Left lung (tissue), 10 donors: ENCODE results near the gene NANOS3. TPM values are rescaled to one million over a fixed set of nuclear protein-coding genes. Genes with fewer than 3 reads are reported as not detected.
A peak's percentile ranks its signal among the peaks of the same experiment; 100 is the strongest.

Experiments used
- ATAC-seq: fragments of 200-7000 bp; cut with Tn5 transposase; one replicate; pipeline ENCODE4 v1.9.1; 2020; ENCODE audit warnings: moderate library complexity
- DNase-seq, 4 donors: peaks; one replicate each; pipeline ENCODE4 v3.0.0-alpha.2; 2013 to 2020
- H3K27ac ChIP-seq, 2 donors: fragments of 200-600 bp; sonication (generic) in 1 of 2; one replicate each; pipeline versions ENCODE4 v1.5.0 to v1.8.0; 2020 to 2021
- H3K27me3 ChIP-seq, 2 donors: fragments of 200-600 bp; sonication (generic) in 1 of 2; one replicate each; pipeline versions ENCODE4 v1.5.0 to v1.8.0; 2020 to 2021
- H3K36me3 ChIP-seq, 2 donors: fragments of 200-600 bp; sonication (generic) in 1 of 2; one replicate each; pipeline versions ENCODE4 v1.5.0 to v1.8.0; 2020 to 2021
- H3K4me1 ChIP-seq, 2 donors: fragments of 200-600 bp; one replicate each; pipeline ENCODE4 v1.8.0; 2021
- H3K4me3 ChIP-seq, 2 donors: fragments of 200-600 bp; sonication (generic) in 1 of 2; one replicate each; pipeline versions ENCODE4 v1.5.0 to v1.8.0; 2020 to 2021; ENCODE audit warnings: mild to moderate bottlenecking in 1 of 2
- H3K9me3 ChIP-seq, 2 donors: fragments of 200-600 bp; sonication (generic) in 1 of 2; one replicate each; pipeline versions ENCODE4 v1.5.0 to v1.8.0; 2020 to 2021
- intact Hi-C, 2 donors: fragments of 100-400 bp; cut with DNase I; formaldehyde crosslinking; loops; one replicate each; pipeline versions ENCODE4 v1.11.2 to v1.14.2; 2022
- polyA plus RNA-seq, 6 donors: library from polyadenylated mRNA; unstranded; fragments of 120-200 nt; gene quantifications; one replicate each; pipeline ENCODE4 v1.2.1, GENCODE V29; 2013; ENCODE audit not compliant: insufficient read length in 6 of 6
- total RNA-seq, 2 donors: library from RNA; stranded (reverse); fragmentation: NEBNext Ultra II Directional; extraction: Animal tissue kit (Norgen Biotek cat#: 25700); gene quantifications; one replicate each; pipeline ENCODE4 v1.2.1, GENCODE V29; 2021
- TF ChIP-seq, protein P1 (sequence below), 2 donors: fragments of 200-600 bp; sonication (generic) in 1 of 2; IDR thresholded peaks; one replicate each; pipeline versions ENCODE4 v1.5.0 to v1.8.0; 2021; ENCODE audit warnings: antibody characterized with exemption in 2 of 2
- donor health status: DM: no; HTN: yes; CAD: no.
- donor health status: DM: no; HTN: no; CAD: no.

The NANOS3 gene
- total and polyA plus RNA-seq, 8 donors, result 0.89 to 3.1 (median 1.8) TPM

DNA sequence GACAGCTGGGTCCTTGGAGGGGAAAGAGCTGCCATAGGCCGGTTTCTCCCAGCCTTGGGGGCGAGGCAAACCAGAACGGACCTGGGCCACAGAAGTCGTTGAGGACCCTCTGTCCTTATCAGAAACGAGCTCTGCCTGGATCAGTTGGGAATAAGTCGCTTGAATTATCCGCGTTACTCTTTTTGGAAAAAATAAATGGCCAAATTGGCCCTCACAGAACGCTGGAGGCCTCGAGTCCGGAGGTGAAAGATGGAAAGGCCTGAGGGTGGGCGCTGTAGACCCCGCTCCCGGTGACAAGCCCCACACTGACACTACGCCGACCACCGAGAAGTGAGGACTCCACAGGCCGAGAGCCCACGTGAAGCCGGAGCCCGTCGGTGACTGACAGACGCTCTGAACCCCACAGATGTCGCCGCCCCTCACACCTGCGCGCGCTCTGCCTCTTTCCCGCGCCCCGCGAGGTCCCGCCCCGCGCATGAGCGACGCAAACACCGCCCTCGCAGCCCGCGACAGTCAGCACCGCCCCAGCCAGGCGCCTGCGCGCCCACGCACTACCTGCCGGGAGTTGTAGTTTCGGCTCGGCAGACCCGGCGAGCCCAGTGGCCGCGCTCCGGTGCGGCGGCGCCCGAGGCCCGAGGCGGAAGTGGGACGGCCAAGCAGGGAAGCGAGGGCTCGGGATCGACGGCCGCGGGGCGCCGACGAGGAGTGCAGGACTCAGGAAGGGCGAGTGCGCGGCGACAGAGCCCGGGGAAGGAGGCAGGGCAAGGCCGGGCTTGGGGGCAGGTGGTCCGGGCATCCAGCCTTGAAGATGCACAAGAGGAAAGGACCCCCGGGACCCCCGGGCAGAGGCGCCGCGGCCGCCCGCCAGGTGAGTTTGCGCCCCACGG, 28.9 kb downstream of the NANOS3 start, which contains the start of the genes BRME1 and CC2D1A:
Gene BRME1 (minus strand): TSS at position 484 of the 887 bp plus-strand sequence. CDS start 1,225 bp downstream, outside the sequence.
Gene CC2D1A (plus strand): TSS at position 568 of the 887 bp plus-strand sequence. CDS start 241 bp downstream, at position 809.
- H3K4me3 ChIP-seq, result peak within 1 kb of the TSS; percentile 81 to 85
- peak within 1 kb of the TSS; percentile 72 to 83 for H3K27ac ChIP-seq
- no peaks in the 10 kb centered on the region for H3K27me3 ChIP-seq
- H3K9me3 ChIP-seq, result no peaks in the 10 kb centered on the region
- ATAC-seq (peak; percentile 100), DNase-seq (peak; percentile 78 to 100 (median 94))
- TF ChIP-seq, protein P1, sequence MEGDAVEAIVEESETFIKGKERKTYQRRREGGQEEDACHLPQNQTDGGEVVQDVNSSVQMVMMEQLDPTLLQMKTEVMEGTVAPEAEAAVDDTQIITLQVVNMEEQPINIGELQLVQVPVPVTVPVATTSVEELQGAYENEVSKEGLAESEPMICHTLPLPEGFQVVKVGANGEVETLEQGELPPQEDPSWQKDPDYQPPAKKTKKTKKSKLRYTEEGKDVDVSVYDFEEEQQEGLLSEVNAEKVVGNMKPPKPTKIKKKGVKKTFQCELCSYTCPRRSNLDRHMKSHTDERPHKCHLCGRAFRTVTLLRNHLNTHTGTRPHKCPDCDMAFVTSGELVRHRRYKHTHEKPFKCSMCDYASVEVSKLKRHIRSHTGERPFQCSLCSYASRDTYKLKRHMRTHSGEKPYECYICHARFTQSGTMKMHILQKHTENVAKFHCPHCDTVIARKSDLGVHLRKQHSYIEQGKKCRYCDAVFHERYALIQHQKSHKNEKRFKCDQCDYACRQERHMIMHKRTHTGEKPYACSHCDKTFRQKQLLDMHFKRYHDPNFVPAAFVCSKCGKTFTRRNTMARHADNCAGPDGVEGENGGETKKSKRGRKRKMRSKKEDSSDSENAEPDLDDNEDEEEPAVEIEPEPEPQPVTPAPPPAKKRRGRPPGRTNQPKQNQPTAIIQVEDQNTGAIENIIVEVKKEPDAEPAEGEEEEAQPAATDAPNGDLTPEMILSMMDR (IDR thresholded peaks at IDR 0.05), result no peak
- peaks cover 0 to 9% of the 10 kb centered on the region in 2 donors for H3K36me3 ChIP-seq
- peaks cover 3 to 26% of the 10 kb centered on the region in 2 donors for H3K4me1 ChIP-seq
- intact Hi-C loops, result no loop called here

DNA sequence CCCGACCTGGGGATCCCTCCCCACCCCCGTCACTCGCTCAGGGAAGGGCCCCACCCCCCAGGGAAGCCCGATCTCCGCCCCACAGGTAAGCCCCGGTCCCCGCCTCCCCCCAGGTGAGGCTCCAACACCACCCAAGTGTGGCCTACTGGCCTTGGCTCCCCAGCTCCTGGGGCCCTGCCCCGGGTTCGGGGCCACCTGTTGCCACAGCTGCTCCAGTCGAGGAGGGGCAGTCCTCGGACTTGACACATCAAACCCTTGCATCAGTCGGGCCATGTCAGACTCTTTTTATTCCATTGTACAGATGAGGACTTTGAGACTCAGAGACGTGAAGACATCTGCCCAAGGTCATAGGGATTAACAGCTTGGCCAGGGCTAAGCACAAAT, 29.6 kb downstream of the NANOS3 start:
- peaks cover 0 to 15% of the 10 kb centered on the region in 2 donors for H3K36me3 ChIP-seq
- H3K4me1 ChIP-seq, result peaks cover 3 to 26% of the 10 kb centered on the region in 2 donors
- intact Hi-C loops, result no loop called here
- H3K9me3 ChIP-seq, result no peaks in the 10 kb centered on the region
- peak; percentile 86 for ATAC-seq
- peak in 3 of 4 donors; percentile 16 to 84 (median 52) for DNase-seq
- no peaks in the 10 kb centered on the region for H3K27me3 ChIP-seq
- peak overlapping the region in 1 of 2 donors; percentile 83 for H3K27ac ChIP-seq
- TF ChIP-seq, protein P1 (IDR thresholded peaks at IDR 0.05), result no peak
- H3K4me3 ChIP-seq, result peak overlapping the region; percentile 81 to 85

DNA sequence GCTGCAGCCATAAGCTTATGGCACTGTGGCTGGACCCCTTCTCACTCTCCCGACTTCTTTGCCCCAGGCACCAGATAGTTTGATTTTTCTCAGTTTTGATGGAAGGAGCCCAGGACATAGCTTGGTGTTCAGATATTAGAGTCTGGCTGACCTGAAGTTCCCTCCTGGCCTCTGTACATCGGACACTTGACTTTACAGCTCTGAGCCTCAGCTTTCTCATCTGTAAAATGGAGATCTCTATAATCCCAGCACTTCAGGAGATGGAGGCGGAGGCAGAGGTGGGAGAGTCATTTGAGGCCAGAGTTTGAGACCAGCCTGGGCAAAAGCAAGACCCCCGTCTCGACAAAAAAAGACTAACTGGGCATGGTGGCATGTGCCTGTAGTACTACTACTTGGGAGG, 30.0 kb downstream of the NANOS3 start:
- intact Hi-C loops, result no loop called here
- TF ChIP-seq, protein P1 (IDR thresholded peaks at IDR 0.05), result no peak
- H3K27ac ChIP-seq, result peak overlapping the region in 1 of 2 donors; percentile 83

DNA sequence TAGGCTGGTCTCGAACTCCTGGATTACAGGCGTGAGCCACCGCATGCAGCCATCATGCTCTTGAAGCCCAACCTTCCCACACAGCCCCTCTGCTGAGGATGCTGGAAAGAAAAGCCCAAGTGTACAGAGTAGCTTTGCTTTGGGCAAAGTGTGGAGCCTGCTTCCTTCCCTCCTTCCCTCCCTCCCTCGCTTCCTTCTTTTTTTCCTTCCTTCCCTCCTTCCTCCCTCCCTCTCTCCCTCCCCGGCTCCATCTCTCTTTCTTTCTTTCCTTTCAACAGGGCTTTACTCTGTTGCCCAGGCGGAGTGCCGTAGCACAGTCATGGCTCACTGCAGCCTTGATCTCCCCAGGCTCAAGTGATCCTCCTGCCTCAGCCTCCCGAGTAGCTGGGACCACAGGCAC, 31.7 kb downstream of the NANOS3 start:
- no peaks in the 10 kb centered on the region for H3K9me3 ChIP-seq
- intact Hi-C loops, result no loop called here
- H3K27me3 ChIP-seq, result no peaks in the 10 kb centered on the region
- H3K36me3 ChIP-seq, result peaks cover 0 to 37% of the 10 kb centered on the region in 2 donors
- DNase-seq (no peak), ATAC-seq (no peak)
- TF ChIP-seq, protein P1 (IDR thresholded peaks at IDR 0.05), result no peak
- H3K27ac ChIP-seq, result no peak overlapping the region
- H3K4me3 ChIP-seq, result no peak overlapping the region
- H3K4me1 ChIP-seq, result peaks cover 3 to 26% of the 10 kb centered on the region in 2 donors

More for the DNA sequence above, 30.0 kb downstream of the NANOS3 start:
- H3K36me3 ChIP-seq, result peaks cover 0 to 19% of the 10 kb centered on the region in 2 donors
- H3K4me3 ChIP-seq, result peak overlapping the region; percentile 81 to 85
- H3K9me3 ChIP-seq, result no peaks in the 10 kb centered on the region
- no peaks in the 10 kb centered on the region for H3K27me3 ChIP-seq
- DNase-seq (no peak), ATAC-seq (no peak)
- peaks cover 3 to 26% of the 10 kb centered on the region in 2 donors for H3K4me1 ChIP-seq

DNA sequence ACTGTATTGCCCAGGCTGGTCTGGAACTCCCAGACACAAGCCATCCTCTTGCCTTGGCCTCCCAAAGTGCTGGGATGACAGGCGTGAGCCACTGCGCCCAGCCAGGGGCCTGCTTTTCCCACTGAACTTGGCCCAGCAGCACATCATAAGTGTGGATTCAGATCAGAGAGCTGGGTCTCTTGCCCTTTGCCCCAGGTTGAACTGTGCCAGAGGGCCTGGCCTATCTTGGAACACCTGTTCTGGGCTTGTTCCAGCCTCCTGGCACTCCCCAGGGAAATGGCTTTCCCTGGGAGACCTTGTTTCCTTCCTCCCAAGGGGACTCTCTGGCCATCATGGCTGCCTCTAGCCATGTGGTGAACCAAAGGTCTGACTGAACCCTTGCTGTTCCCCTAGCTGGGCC, 32.5 kb downstream of the NANOS3 start:
- peaks cover 3 to 26% of the 10 kb centered on the region in 2 donors for H3K4me1 ChIP-seq
- ATAC-seq, result no peak
- TF ChIP-seq, protein P1 (IDR thresholded peaks at IDR 0.05), result no peak
- no peak overlapping the region for H3K4me3 ChIP-seq
- DNase-seq, result no peak
- peaks cover 0 to 44% of the 10 kb centered on the region in 2 donors for H3K36me3 ChIP-seq
- intact Hi-C loops, result no loop called here
- no peak overlapping the region for H3K27ac ChIP-seq
- no peaks in the 10 kb centered on the region for H3K9me3 ChIP-seq
- no peaks in the 10 kb centered on the region for H3K27me3 ChIP-seq
